Upper lobe of left lung (tissue), 6 donors: ENCODE results near the gene HEATR9. TPM values are rescaled to one million over a fixed set of nuclear protein-coding genes. Genes with fewer than 3 reads are reported as not detected.

Experiments
- ATAC-seq, 2 donors: fragments of 200-7000 bp; cut with Tn5 transposase; one replicate each; pipeline ENCODE4 v1.9.1; 2022; ENCODE audit warnings: mild to moderate bottlenecking in 2 of 2, moderate library complexity in 2 of 2; ENCODE audit not compliant: low FRiP score in 2 of 2
- DNase-seq, 2 donors: peaks; one replicate each; pipeline ENCODE4 v3.0.0-alpha.2; 2019 to 2020
- H3K27ac ChIP-seq, 4 donors: fragments of 200-600 bp; sonication (generic); one replicate each; pipeline ENCODE4 v1.5.1; 2016 to 2019
- H3K27me3 ChIP-seq, 4 donors: fragments of 200-600 bp; sonication (generic); one replicate each; pipeline ENCODE4 v1.5.1; 2017 to 2019
- H3K36me3 ChIP-seq, 4 donors: fragments of 200-600 bp; sonication (generic); one replicate each; pipeline ENCODE4 v1.5.1; 2016 to 2019
- H3K4me1 ChIP-seq, 4 donors: fragments of 200-600 bp; sonication (generic); one replicate each; pipeline ENCODE4 v1.5.1; 2018 to 2019
- H3K4me3 ChIP-seq, 4 donors: fragments of 200-600 bp; sonication (generic); one replicate each; pipeline ENCODE4 v1.5.1; 2017 to 2019; ENCODE audit warnings: mild to moderate bottlenecking in 2 of 4, moderate library complexity in 1 of 4
- H3K9me3 ChIP-seq, 4 donors: fragments of 200-600 bp; sonication (generic); one replicate each; pipeline ENCODE4 v1.5.1; 2018 to 2019
- EP300 ChIP-seq, 4 donors: sonication (generic); formaldehyde crosslinking; IDR thresholded peaks; one replicate each; pipeline ENCODE4 v1.5.1; 2017; ENCODE audit warnings: antibody characterized with exemption in 4 of 4, control low read depth in 2 of 4
- POLR2A ChIP-seq, 4 donors: fragments of 450-650 bp; IDR thresholded peaks; one replicate each; pipeline ENCODE4 v1.5.1; 2016 to 2017; ENCODE audit warnings: antibody characterized with exemption in 4 of 4, mild to moderate bottlenecking in 2 of 4
- POLR2AphosphoS5 ChIP-seq, 2 donors: sonication (generic); formaldehyde crosslinking; IDR thresholded peaks; one replicate each; pipeline ENCODE4 v1.5.1; 2017; ENCODE audit warnings: antibody characterized with exemption in 2 of 2
- WGBS, 2 donors: methylation state at CpG; one replicate each; pipeline ENCODE4 v1.1.5; 2017 to 2018; 5-methylcytosine and 5-hydroxymethylcytosine counted together
- total RNA-seq, 6 donors: library from RNA; depleted of rRNA in 4 of 6; stranded (reverse); fragments of >200 nt in 4 of 6; gene quantifications; one replicate each; pipeline versions ENCODE4 v1.1.0 to v1.2.1, GENCODE V29; 2016 to 2021
- TF ChIP-seq, protein P1 (sequence below), 6 experiments: fragments of 450-650 bp in 4 of 6; fragments of 200-600 bp in 2 of 6; sonication (generic) in 2 of 6; IDR thresholded peaks; one replicate each; pipeline ENCODE4 v1.5.1; 2016 to 2019; ENCODE audit warnings: antibody characterized with exemption in 6 of 6
- donor health status: DM: no; HTN: no; CAD: no; lungs with moderate emphysema.
- donor health status: DM: no; HTN: yes; CAD: no; lungs with severe emphysema.

Gene HEATR9
- total RNA-seq, 6 donors from 2014 or later = 0.13 to 0.30 TPM; not detected in 4

DNA sequence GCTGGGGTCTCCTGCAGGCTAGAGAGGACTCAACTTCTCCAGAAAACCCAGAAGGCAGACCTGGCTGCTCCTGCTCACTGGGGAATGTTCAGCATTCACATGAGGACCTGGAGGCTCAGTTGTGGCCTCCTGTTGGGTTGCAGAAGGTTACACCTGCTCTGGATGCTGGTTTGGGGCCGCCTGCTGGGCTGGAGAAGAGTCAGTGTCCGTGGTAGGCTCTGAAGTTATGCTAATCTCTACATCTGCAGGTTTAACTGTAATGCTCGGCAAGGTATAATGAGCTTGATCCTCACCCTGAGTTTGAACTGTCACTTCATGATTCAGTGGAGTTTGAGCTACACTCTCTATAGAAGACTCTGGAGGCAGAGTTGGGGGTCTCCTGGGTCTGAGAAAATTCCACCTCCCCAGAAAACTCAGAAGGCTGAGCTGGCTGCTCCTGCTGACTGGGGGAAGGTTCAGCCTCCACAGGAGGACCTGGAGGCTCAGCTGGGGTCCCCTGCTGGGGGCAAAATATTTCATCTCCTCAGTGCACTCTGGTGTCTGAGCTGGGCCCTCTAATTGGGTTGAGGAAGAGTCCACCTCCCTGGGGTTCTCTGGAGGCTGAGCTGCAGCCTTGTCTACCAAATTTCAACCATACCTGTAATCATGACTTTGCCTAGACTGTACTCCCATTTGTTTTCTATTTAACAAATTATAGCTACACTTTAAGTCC lies 38.4 kb upstream of the HEATR9 start:
- DNase-seq = no peak
- H3K4me1 ChIP-seq = no peaks in the 10 kb centered on the region
- ATAC-seq = no peak
- no peak overlapping the region for H3K4me3 ChIP-seq
- no peak overlapping the region for H3K27ac ChIP-seq
- WGBS, 2 donors = 68 to 70% methylated on average over 3 of the region's 3 CpGs
- no peaks in the 10 kb centered on the region for H3K36me3 ChIP-seq
- TF ChIP-seq POLR2A (IDR thresholded peaks at IDR 0.05) (no peak), EP300 (IDR thresholded peaks at IDR 0.05) (no peak), POLR2AphosphoS5 (IDR thresholded peaks at IDR 0.05) (no peak)
- TF ChIP-seq, protein P1, sequence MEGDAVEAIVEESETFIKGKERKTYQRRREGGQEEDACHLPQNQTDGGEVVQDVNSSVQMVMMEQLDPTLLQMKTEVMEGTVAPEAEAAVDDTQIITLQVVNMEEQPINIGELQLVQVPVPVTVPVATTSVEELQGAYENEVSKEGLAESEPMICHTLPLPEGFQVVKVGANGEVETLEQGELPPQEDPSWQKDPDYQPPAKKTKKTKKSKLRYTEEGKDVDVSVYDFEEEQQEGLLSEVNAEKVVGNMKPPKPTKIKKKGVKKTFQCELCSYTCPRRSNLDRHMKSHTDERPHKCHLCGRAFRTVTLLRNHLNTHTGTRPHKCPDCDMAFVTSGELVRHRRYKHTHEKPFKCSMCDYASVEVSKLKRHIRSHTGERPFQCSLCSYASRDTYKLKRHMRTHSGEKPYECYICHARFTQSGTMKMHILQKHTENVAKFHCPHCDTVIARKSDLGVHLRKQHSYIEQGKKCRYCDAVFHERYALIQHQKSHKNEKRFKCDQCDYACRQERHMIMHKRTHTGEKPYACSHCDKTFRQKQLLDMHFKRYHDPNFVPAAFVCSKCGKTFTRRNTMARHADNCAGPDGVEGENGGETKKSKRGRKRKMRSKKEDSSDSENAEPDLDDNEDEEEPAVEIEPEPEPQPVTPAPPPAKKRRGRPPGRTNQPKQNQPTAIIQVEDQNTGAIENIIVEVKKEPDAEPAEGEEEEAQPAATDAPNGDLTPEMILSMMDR (IDR thresholded peaks at IDR 0.05) = no peak
- no peaks in the 10 kb centered on the region for H3K27me3 ChIP-seq
- H3K9me3 ChIP-seq = no peaks in the 10 kb centered on the region

DNA sequence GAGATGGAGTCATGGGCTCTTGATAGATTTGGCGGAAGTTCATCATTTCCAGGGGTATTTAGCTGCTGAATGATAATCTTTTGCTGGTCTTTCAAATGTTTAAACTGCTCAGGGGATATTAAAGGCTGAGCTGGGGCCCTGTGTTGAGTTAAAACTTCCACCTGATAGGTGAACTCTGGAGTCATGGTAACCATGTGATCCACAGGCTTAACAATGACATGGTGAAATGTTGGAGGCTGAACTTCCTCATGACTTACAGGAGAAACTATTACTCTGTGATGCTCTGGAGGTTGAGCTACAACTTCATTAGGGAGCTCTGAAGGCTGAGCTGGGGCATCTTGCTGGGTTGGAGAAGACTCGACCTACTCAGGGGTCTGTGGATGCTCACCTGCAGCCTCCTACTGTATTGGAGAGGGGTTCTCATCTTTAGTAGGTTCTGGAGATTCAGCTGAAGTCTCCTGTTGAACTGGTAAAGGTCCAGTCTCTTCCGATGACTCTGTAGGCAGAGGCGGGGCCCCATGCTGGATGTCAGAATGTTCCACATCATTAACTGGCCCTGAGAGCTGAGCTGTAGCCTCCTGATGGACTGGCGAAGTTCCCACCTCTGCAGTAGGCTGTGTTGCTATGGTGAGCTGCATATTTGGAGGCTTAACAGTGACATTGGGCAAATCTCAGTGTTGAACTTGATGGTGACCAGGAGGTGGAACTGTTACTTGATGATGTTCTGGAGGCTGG lies 37.7 kb upstream of the HEATR9 start:
- TF ChIP-seq POLR2A (IDR thresholded peaks at IDR 0.05) = no peak
- TF ChIP-seq POLR2AphosphoS5 (IDR thresholded peaks at IDR 0.05) = no peak
- no peak for TF ChIP-seq EP300 (IDR thresholded peaks at IDR 0.05)
- TF ChIP-seq, protein P1 (IDR thresholded peaks at IDR 0.05) = no peak
- Histone ChIP-seq H3K27me3 (no peaks in the 10 kb centered on the region), H3K4me1 (no peaks in the 10 kb centered on the region), H3K36me3 (no peaks in the 10 kb centered on the region), H3K9me3 (no peaks in the 10 kb centered on the region), H3K27ac (no peak overlapping the region), H3K4me3 (no peak overlapping the region)
- 93 to 97% methylated on average over 3 to 5 of the region's 5 CpGs for WGBS, 2 donors
- ATAC-seq (no peak), DNase-seq (no peak)

DNA sequence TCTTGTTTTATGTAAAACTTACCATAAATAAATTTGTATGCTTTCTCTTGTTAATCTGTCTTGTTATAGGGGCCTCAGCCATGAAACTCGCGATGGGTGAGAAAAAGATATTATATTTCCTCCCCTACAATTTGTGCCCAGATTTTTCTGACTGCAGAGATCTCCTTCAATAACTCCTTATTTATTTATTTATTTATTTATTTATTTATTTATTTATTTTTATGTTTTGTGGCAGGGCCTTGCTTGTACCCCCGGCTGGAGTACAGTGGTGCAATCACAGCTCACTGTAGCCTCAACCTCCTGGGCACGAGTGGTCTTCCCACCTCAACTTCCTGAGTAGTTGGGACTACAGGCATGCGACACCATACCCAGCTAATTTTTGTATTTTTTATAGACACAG lies 34.8 kb upstream of the HEATR9 start:
- no peaks in the 10 kb centered on the region for H3K9me3 ChIP-seq
- TF ChIP-seq POLR2A (IDR thresholded peaks at IDR 0.05) (no peak), EP300 (IDR thresholded peaks at IDR 0.05) (no peak), POLR2AphosphoS5 (IDR thresholded peaks at IDR 0.05) (no peak)
- TF ChIP-seq, protein P1 (IDR thresholded peaks at IDR 0.05) = no peak
- DNase-seq (no peak), ATAC-seq (no peak)
- H3K27me3 ChIP-seq = no peaks in the 10 kb centered on the region
- H3K4me1 ChIP-seq = peaks cover 0 to 8% (median 0%) of the 10 kb centered on the region in 4 donors
- H3K27ac ChIP-seq = no peak overlapping the region
- 85 to 92% methylated on average over 5 of the region's 5 CpGs for WGBS, 2 donors
- no peaks in the 10 kb centered on the region for H3K36me3 ChIP-seq
- H3K4me3 ChIP-seq = no peak overlapping the region

DNA sequence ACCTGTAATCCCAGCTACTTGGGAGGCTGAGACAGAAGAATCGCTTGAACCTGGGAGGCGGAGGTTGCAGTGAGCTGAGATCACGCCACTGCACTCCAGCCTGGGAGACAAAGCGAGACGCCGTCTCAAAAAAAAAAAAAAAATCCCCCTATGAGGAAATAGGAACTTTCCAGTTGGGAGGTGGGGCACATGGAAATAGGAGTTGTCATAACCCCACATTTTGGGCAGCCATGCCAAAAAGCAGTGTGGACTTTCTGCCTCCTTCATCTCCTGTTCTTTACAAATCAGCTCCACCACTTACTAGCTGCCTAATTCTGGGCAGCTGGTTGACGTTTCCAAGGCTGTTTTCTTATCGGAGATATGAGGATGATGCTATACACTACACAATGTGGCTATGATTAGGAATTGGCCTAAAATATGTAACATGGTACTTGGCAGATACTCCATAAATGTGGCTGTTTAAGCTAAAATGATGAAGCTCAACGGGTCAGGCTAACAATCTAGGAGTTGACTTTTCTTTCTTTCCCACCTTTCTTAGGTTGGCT lies 33.0 kb upstream of the HEATR9 start:
- no peak for DNase-seq
- Histone ChIP-seq H3K4me3 (no peak overlapping the region), H3K27me3 (no peaks in the 10 kb centered on the region), H3K36me3 (no peaks in the 10 kb centered on the region), H3K9me3 (no peaks in the 10 kb centered on the region), H3K27ac (no peak overlapping the region), H3K4me1 (peaks cover 0 to 10% (median 0%) of the 10 kb centered on the region in 4 donors)
- no peak for TF ChIP-seq POLR2A (IDR thresholded peaks at IDR 0.05)
- TF ChIP-seq POLR2AphosphoS5 (IDR thresholded peaks at IDR 0.05) = no peak
- TF ChIP-seq, protein P1 (IDR thresholded peaks at IDR 0.05) = no peak
- no peak for TF ChIP-seq EP300 (IDR thresholded peaks at IDR 0.05)
- 87 to 92% methylated on average over 9 of the region's 9 CpGs for WGBS, 2 donors
- no peak for ATAC-seq
